Activated T-cell treated with anti-CD3 and anti-CD28 coated beads, Interleukin-2, amount 50 U/mL, for 48 hours (primary cell): Measurements from ENCODE around the gene KCNJ5.

Experiments used
- DNase-seq, 2 experiments: peaks; one replicate each; pipeline ENCODE4 v3.0.0-alpha.2; 2020

KCNJ5 gene

DNA sequence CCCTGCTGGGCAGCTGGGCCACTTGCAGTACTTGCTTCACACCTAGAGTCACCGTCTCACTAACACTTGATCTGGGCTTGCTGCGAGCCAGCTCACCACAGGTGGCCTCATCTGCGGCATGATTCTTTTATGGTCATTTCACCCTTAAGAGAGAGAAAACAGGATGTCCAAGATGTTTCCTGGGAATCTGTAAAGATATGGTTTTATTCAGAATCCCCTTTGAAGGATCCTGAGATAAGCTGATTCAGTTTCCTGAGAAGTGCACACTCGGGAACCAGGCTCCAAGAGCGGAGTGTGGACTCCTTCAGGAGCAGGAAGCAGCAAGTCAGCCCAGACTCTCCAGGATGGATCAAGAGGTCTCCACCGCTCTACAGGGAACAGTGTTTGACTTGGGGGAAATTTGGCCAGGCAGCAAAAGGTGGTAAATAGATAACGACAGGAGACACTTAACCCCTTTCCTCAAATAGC lies 73.3 kb downstream of the KCNJ5 start:
- no peak for DNase-seq

- DNase-seq, result no peak
These were observed 74.3 kb downstream of the KCNJ5 start for GRCh38 chr11:128965485-128965884.

DNA sequence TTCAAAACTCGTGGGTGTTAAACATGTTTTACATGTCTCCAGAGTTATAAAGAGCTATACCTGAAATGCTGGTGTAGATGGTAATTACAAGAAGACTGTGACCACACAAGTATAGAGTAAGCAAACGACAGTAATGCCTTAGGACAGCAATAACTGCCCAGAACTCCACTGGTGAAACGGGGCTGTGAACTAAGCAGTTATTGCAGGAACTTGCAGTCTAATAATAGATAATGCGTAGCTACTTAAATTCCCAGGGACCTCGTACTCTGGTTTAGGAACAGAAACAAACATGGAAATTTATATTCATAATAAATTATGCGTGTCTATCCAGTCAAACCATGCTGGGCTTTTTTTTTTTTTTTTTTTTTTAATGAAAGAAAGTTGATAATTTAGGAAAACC lies 76.4 kb downstream of the KCNJ5 start:
- no peak for DNase-seq

- no peak for DNase-seq
These were observed 77.8 kb downstream of the KCNJ5 start for GRCh38 chr11:128968916-128969315.
